Heart left ventricle (tissue), 16 donors: ENCODE results near the gene TCFL5. TPM values are rescaled to one million over a fixed set of nuclear protein-coding genes. Genes with fewer than 3 reads are reported as not detected.

ENCODE experiments used
- ATAC-seq, 4 donors: fragments of 200-7000 bp; cut with Tn5 transposase; one replicate each; pipeline ENCODE4 v1.9.1; 2020 to 2022; ENCODE audit warnings: moderate library complexity in 4 of 4, mild to moderate bottlenecking in 3 of 4, moderate number of reproducible peaks in 1 of 4
- DNase-seq, 5 donors: peaks; one replicate each; pipeline ENCODE4 v3.0.0-alpha.2; 2020
- H3K27ac ChIP-seq, 12 donors: fragments of 200-600 bp; sonication (generic) in 4 of 12; one replicate each; pipeline versions ENCODE4 v1.5.0 to v1.8.0; 2016 to 2022; ENCODE audit warnings: mild to moderate bottlenecking in 2 of 12
- H3K27me3 ChIP-seq, 9 donors: fragments of 200-600 bp; sonication (generic) in 2 of 9; one replicate each; pipeline versions ENCODE4 v1.5.1 to v1.8.0; 2016 to 2022; ENCODE audit warnings: mild to moderate bottlenecking in 3 of 9
- H3K36me3 ChIP-seq, 9 donors: fragments of 200-600 bp; sonication (generic) in 2 of 9; one replicate each; pipeline versions ENCODE4 v1.5.0 to v1.8.0; 2018 to 2022; ENCODE audit warnings: mild to moderate bottlenecking in 2 of 9
- H3K4me1 ChIP-seq, 12 donors: fragments of 200-600 bp; sonication (generic) in 4 of 12; one replicate each; pipeline versions ENCODE4 v1.5.0 to v1.8.0; 2016 to 2022; ENCODE audit warnings: mild to moderate bottlenecking in 3 of 12
- H3K4me3 ChIP-seq, 12 donors: fragments of 200-600 bp; sonication (generic) in 4 of 12; one replicate each; pipeline versions ENCODE4 v1.5.0 to v1.8.0; 2017 to 2022; ENCODE audit warnings: mild to moderate bottlenecking in 9 of 12, moderate library complexity in 4 of 12
- H3K9me3 ChIP-seq, 12 donors: fragments of 200-600 bp; sonication (generic) in 4 of 12; one replicate each; pipeline versions ENCODE4 v1.5.0 to v1.8.0; 2016 to 2022; ENCODE audit warnings: mild to moderate bottlenecking in 1 of 12
- CTCF ChIP-seq, 12 donors: fragments of 200-600 bp; sonication (generic) in 4 of 12; IDR thresholded peaks; one replicate each; pipeline versions ENCODE4 v1.5.0 to v1.8.0; 2018 to 2022; ENCODE audit warnings: antibody characterized with exemption in 12 of 12, mild to moderate bottlenecking in 5 of 12
- POLR2A ChIP-seq, 2 donors: fragments of 450-650 bp; IDR thresholded peaks; one replicate each; pipeline ENCODE4 v1.6.1; 2017; ENCODE audit warnings: antibody characterized with exemption in 2 of 2, mild to moderate bottlenecking in 2 of 2, moderate library complexity in 2 of 2
- WGBS, 4 donors: extraction: QIAGEN DNeasy Blood & Tissue Kit in 2 of 4; methylation state at CpG; one replicate each; pipeline versions ENCODE4 v1.1.5 to v1.1.7; 2013 to 2018; 5-methylcytosine and 5-hydroxymethylcytosine counted together
- intact Hi-C, 10 donors: fragments of 100-400 bp; cut with DNase I; formaldehyde crosslinking; loops; one replicate each; pipeline versions ENCODE4 v1.11.1 to v1.14.2; 2022
- polyA plus RNA-seq, 2 donors: library from polyadenylated mRNA; stranded (reverse); fragments of 200-250 nt; gene quantifications; one replicate each; pipeline ENCODE4 v1.2.3, GENCODE V29; 2013
- total RNA-seq, 9 donors: library from RNA; depleted of rRNA in 2 of 9; stranded (reverse); fragments of >200 nt in 2 of 9; fragmentation: NEBNext Ultra II Directional in 3 of 9; extraction: Animal tissue kit (Norgen Biotek cat#: 25700) in 3 of 9; gene quantifications; one replicate each; pipeline versions ENCODE4 v1.1.0 to v1.2.4, GENCODE V29; 2016 to 2023
- donor health status: ischemic (EF 13 %, LVEDD 7.1; RV severe dilation, severe dysfunction).
- donor health status: healthy with polysubstance abuse.
- donor health status: DM: no; HTN: yes; CAD: no.
- donor health status: DM: no; HTN: no; CAD: no.
- donor health status: ischemic (EF 25% LVEDD 6.9; RV normal size, moderate dysfunction).
- donor health status: ischemic (EF 25% LVEDD 5.7; RV mildly dilated, moderate dysfunction).
- donor health status: healthy.
- donor health status: DM: yes; HTN: yes; CAD: no.
- donor health status: ischemic (EF 35%, LVEDD 5.7; RV mildly dilated, moderate dysfunction).
- donor health status: nonischemic (EF 11% LVEDD 7.7; RV severe dilation, severe dysfunction).
- donor health status: DM: yes; HTN: yes; CAD: no.
- donor health status: PGD.
- donor health status: ischemic (EF 29% LVEDD 5.4; RV normal size, mild dysfunction).
- donor health status: nonischemic (EF 23%, LVEDD 6.1; RV moderate dilation, normal function).

The TCFL5 gene
- total and polyA plus RNA-seq, 11 donors: 2.5 to 8.2 (median 5.9) TPM

- TF ChIP-seq POLR2A (IDR thresholded peaks at IDR 0.05): no peak
- no peak for TF ChIP-seq CTCF (IDR thresholded peaks at IDR 0.05)
- ATAC-seq (no peak), DNase-seq (no peak)
- Histone ChIP-seq H3K27ac (no peak overlapping the region), H3K27me3 (no peaks in the 10 kb centered on the region), H3K4me3 (no peak overlapping the region), H3K9me3 (no peaks in the 10 kb centered on the region), H3K36me3 (peaks cover 0 to 48% (median 32%) of the 10 kb centered on the region in 9 donors), H3K4me1 (peaks cover under 1 to 11% (median 5%) of the 10 kb centered on the region in 12 donors)
- intact Hi-C loops: no loop called here
- 90 to 93% (median 91%) methylated on average over 15 of the region's 15 CpGs for WGBS, 4 donors
Observed at GRCh38 chr20:62882426-62882825, 20.8 kb upstream of the TCFL5 start.

- no peaks in the 10 kb centered on the region for H3K27me3 ChIP-seq
- WGBS, 4 donors: 91 to 93% (median 92%) methylated on average over 46 of the region's 46 CpGs
- H3K27ac ChIP-seq: no peak overlapping the region
- DNase-seq: no peak
- no peaks in the 10 kb centered on the region for H3K9me3 ChIP-seq
- ATAC-seq: no peak
- H3K4me1 ChIP-seq: peaks cover 5 to 11% (median 8%) of the 10 kb centered on the region in 12 donors
- intact Hi-C loops: no loop called here
- TF ChIP-seq CTCF (IDR thresholded peaks at IDR 0.05): no peak
- peaks cover 0 to 42% (median 26%) of the 10 kb centered on the region in 9 donors for H3K36me3 ChIP-seq
- H3K4me3 ChIP-seq: no peak overlapping the region
Observed at GRCh38 chr20:62881662-62882395, 20.2 kb upstream of the TCFL5 start.

GRCh38 chr20:62880935-62881661 is 19.5 kb upstream of the TCFL5 start:
- DNase-seq (no peak), ATAC-seq (no peak)
- Histone ChIP-seq H3K27me3 (no peaks in the 10 kb centered on the region), H3K4me3 (no peak overlapping the region), H3K27ac (no peak overlapping the region), H3K9me3 (no peaks in the 10 kb centered on the region), H3K36me3 (peaks cover 0 to 35% (median 20%) of the 10 kb centered on the region in 9 donors), H3K4me1 (peaks cover 8 to 18% (median 15%) of the 10 kb centered on the region in 12 donors)
- intact Hi-C loops: no loop called here
- TF ChIP-seq CTCF (IDR thresholded peaks at IDR 0.05) (no peak), POLR2A (IDR thresholded peaks at IDR 0.05) (no peak)
- 91 to 94% (median 93%) methylated on average over 25 to 45 of the region's 45 CpGs for WGBS, 4 donors

GRCh38 chr20:62880147-62880934 is 18.7 kb upstream of the TCFL5 start:
- H3K36me3 ChIP-seq: peaks cover 0 to 27% (median 20%) of the 10 kb centered on the region in 9 donors

More at GRCh38 chr20:62880147-62880934, 18.7 kb upstream of the TCFL5 start:
- ATAC-seq: no peak
- no peak for DNase-seq
- no peaks in the 10 kb centered on the region for H3K9me3 ChIP-seq
- H3K27me3 ChIP-seq: no peaks in the 10 kb centered on the region
- intact Hi-C loops: no loop called here
- H3K4me3 ChIP-seq: no peak overlapping the region
- TF ChIP-seq CTCF (IDR thresholded peaks at IDR 0.05) (no peak), POLR2A (IDR thresholded peaks at IDR 0.05) (no peak)
- no peak overlapping the region for H3K27ac ChIP-seq
- H3K4me1 ChIP-seq: peaks cover 8 to 24% (median 22%) of the 10 kb centered on the region in 12 donors
- WGBS, 4 donors: 95 to 96% (median 96%) methylated on average over 24 to 37 of the region's 37 CpGs
